Measurements from ENCODE around the gene FBXW8. TPM values are rescaled to one million over a fixed set of nuclear protein-coding genes. Genes with fewer than 3 reads are reported as not detected.

FBXW8 gene
- total RNA-seq, 1 experiment from 2014 or later = 12.1 TPM

GRCh38 chr12:116894913-116895312 is 15.8 kb upstream of the FBXW8 start:
- ATAC-seq = no peak
- Histone ChIP-seq H3K27ac (ENCODE audit: low read length) (no peak overlapping the region), H3K79me2 (ENCODE audit: low read length) (no peaks in the 10 kb centered on the region), H3F3A (ENCODE audit: low read length, unreplicated experiment) (no peaks in the 10 kb centered on the region), H3K36me3 (ENCODE audit: low read depth, low read length) (no peaks in the 10 kb centered on the region), H3K4me3 (ENCODE audit: low read length) (no peak overlapping the region), H2AFZ (ENCODE audit: low read length) (no peak overlapping the region), H3K27me3 (ENCODE audit: low read length) (no peaks in the 10 kb centered on the region), H4K20me1 (ENCODE audit: low read length) (no peaks in the 10 kb centered on the region), H3K4me1 (ENCODE audit: insufficient read depth, low read length) (no peaks in the 10 kb centered on the region), H3K9ac (ENCODE audit: low read length) (no peak overlapping the region), H3K9me3 (ENCODE audit: low read length) (no peaks in the 10 kb centered on the region), H3K9me2 (replicated peaks; ENCODE audit: low read length) (no peaks in the 10 kb centered on the region), H3K4me2 (ENCODE audit: low read length) (no peak overlapping the region)
- DNase-seq = no peak
- no TSS peak for BruUV-seq (replicated peaks)
- ChIA-PET POLR2A (ENCODE audit: unreplicated experiment) (no interaction called here), CTCF (no interaction called here)
- intact Hi-C loops (cut with micrococcal nuclease) = no loop called here
- TF ChIP-seq CTCF (conservative IDR thresholded peaks at IDR 0.05; ENCODE audit: low read depth, low read length) (no peak), EZH2 (IDR thresholded peaks at IDR 0.05; ENCODE audit: low read length, unreplicated experiment) (no peak), EZH2phosphoT487 (IDR thresholded peaks at IDR 0.05; ENCODE audit: borderline replicate concordance, low read length) (no peak)

GRCh38 chr12:116896411-116896924 is 14.3 kb upstream of the FBXW8 start:
- intact Hi-C loops (cut with micrococcal nuclease) = no loop called here
- no peaks in the 10 kb centered on the region for H3K9me3 ChIP-seq (ENCODE audit: low read length)
- no TSS peak for BruUV-seq (replicated peaks)
- no peak for TF ChIP-seq EZH2 (IDR thresholded peaks at IDR 0.05; ENCODE audit: low read length, unreplicated experiment)
- no peak for TF ChIP-seq EZH2phosphoT487 (IDR thresholded peaks at IDR 0.05; ENCODE audit: borderline replicate concordance, low read length)
- TF ChIP-seq CTCF (conservative IDR thresholded peaks at IDR 0.05; ENCODE audit: low read depth, low read length) = no peak
- CTCF ChIA-PET = no interaction called here
- no peak for ATAC-seq
- H3K4me1 ChIP-seq (ENCODE audit: insufficient read depth, low read length) = no peaks in the 10 kb centered on the region
- no peak overlapping the region for H3K4me2 ChIP-seq (ENCODE audit: low read length)
- no peak overlapping the region for H3K4me3 ChIP-seq (ENCODE audit: low read length)
- H3K27ac ChIP-seq (ENCODE audit: low read length) = no peak overlapping the region
- H3K79me2 ChIP-seq (ENCODE audit: low read length) = no peaks in the 10 kb centered on the region
- DNase-seq = no peak
- no peaks in the 10 kb centered on the region for H3K36me3 ChIP-seq (ENCODE audit: low read depth, low read length)
- POLR2A ChIA-PET (ENCODE audit: unreplicated experiment) = no interaction called here
- H3K9me2 ChIP-seq (replicated peaks; ENCODE audit: low read length) = no peaks in the 10 kb centered on the region
- no peaks in the 10 kb centered on the region for H3F3A ChIP-seq (ENCODE audit: low read length, unreplicated experiment)
- H3K27me3 ChIP-seq (ENCODE audit: low read length) = no peaks in the 10 kb centered on the region
- no peak overlapping the region; the same call in 1 of the 2 replicates for H2AFZ ChIP-seq (ENCODE audit: low read length)
- no peaks in the 10 kb centered on the region for H4K20me1 ChIP-seq (ENCODE audit: low read length)
- H3K9ac ChIP-seq (ENCODE audit: low read length) = no peak overlapping the region

GRCh38 chr12:116897476-116897875 is 13.3 kb upstream of the FBXW8 start:
- Histone ChIP-seq H3K4me2 (ENCODE audit: low read length) (no peak overlapping the region), H3K9ac (ENCODE audit: low read length) (no peak overlapping the region), H4K20me1 (ENCODE audit: low read length) (no peaks in the 10 kb centered on the region), H3K4me1 (ENCODE audit: insufficient read depth, low read length) (no peaks in the 10 kb centered on the region), H3K9me2 (replicated peaks; ENCODE audit: low read length) (no peaks in the 10 kb centered on the region), H3K27me3 (ENCODE audit: low read length) (no peaks in the 10 kb centered on the region), H3K27ac (ENCODE audit: low read length) (no peak overlapping the region), H3F3A (ENCODE audit: low read length, unreplicated experiment) (no peaks in the 10 kb centered on the region), H3K79me2 (ENCODE audit: low read length) (no peaks in the 10 kb centered on the region), H3K4me3 (ENCODE audit: low read length) (no peak overlapping the region), H2AFZ (ENCODE audit: low read length) (no peak overlapping the region), H3K9me3 (ENCODE audit: low read length) (no peaks in the 10 kb centered on the region), H3K36me3 (ENCODE audit: low read depth, low read length) (no peaks in the 10 kb centered on the region)
- no peak for TF ChIP-seq CTCF (conservative IDR thresholded peaks at IDR 0.05; ENCODE audit: low read depth, low read length)
- no peak for TF ChIP-seq EZH2 (IDR thresholded peaks at IDR 0.05; ENCODE audit: low read length, unreplicated experiment)
- no peak for TF ChIP-seq EZH2phosphoT487 (IDR thresholded peaks at IDR 0.05; ENCODE audit: borderline replicate concordance, low read length)
- POLR2A ChIA-PET (ENCODE audit: unreplicated experiment) = no interaction called here
- BruUV-seq (replicated peaks) = no TSS peak
- no peak for ATAC-seq
- no peak for DNase-seq
- CTCF ChIA-PET = interaction anchor here (0.7 kb wide), 1 partner anchor 61 kb away, joined by 4 read pairs; no protein-coding TSS in a partner anchor
- intact Hi-C loops (cut with micrococcal nuclease) = no loop called here
